Nephron (organoid): ENCODE data around the gene BABAM1.
"Not testable (repeated sequence)": the region's sequence is repeated elsewhere in the genome, so short reads cannot be mapped to it uniquely, and the experiment has no call there.

ENCODE experiments used
- H3K27ac Mint-ChIP-seq, 3 experiments: 2 replicates each; pipeline ENCODE4 v1.8.0; 2020; ENCODE audit warnings: mixed read lengths in 3 of 3, mild to moderate bottlenecking in 2 of 3, moderate library complexity in 1 of 3
- H3K27me3 Mint-ChIP-seq: 2 replicates; pipeline ENCODE4 v1.8.0; 2021; ENCODE audit warnings: low read depth, mild to moderate bottlenecking, moderate library complexity, mixed read lengths
- H3K36me3 Mint-ChIP-seq: 2 replicates; pipeline ENCODE4 v1.8.0; 2020; ENCODE audit warnings: low read depth, mixed read lengths
- H3K4me1 Mint-ChIP-seq: 2 replicates; pipeline ENCODE4 v1.8.0; 2020; ENCODE audit warnings: mixed read lengths
- H3K4me3 Mint-ChIP-seq, 3 experiments: 2 replicates each; pipeline ENCODE4 v1.8.0; 2020; ENCODE audit warnings: mild to moderate bottlenecking in 3 of 3, mixed read lengths in 3 of 3, moderate library complexity in 2 of 3
- H3K9me3 Mint-ChIP-seq: 2 replicates; pipeline ENCODE4 v1.8.0; 2020; ENCODE audit warnings: mixed read lengths
- CTCF ChIP-seq, 3 experiments: fragments of 200-600 bp; sonication (generic); IDR thresholded peaks; one replicate each; pipeline ENCODE4 v1.5.0; 2021; ENCODE audit warnings: antibody characterized with exemption in 3 of 3; ENCODE audit not compliant: unreplicated experiment in 3 of 3

BABAM1 gene

GRCh38 chr19:17293605-17294004, 26.4 kb downstream of the BABAM1 start:
- no peaks in the 10 kb centered on the region for H3K9me3 Mint-ChIP-seq
- H3K27me3 Mint-ChIP-seq = no peaks in the 10 kb centered on the region
- peaks cover 18% of the 10 kb centered on the region for H3K36me3 Mint-ChIP-seq
- H3K27ac Mint-ChIP-seq = no peak overlapping the region
- TF ChIP-seq CTCF (IDR thresholded peaks at IDR 0.05; ENCODE audit: unreplicated experiment in 3 of 3) = no peak
- H3K4me1 Mint-ChIP-seq = no peaks in the 10 kb centered on the region
- no peak overlapping the region for H3K4me3 Mint-ChIP-seq

- no peaks in the 10 kb centered on the region for H3K9me3 Mint-ChIP-seq
- H3K27me3 Mint-ChIP-seq = no peaks in the 10 kb centered on the region
- H3K4me1 Mint-ChIP-seq = no peaks in the 10 kb centered on the region
- no peak overlapping the region for H3K4me3 Mint-ChIP-seq
- no peak for TF ChIP-seq CTCF (IDR thresholded peaks at IDR 0.05; ENCODE audit: unreplicated experiment in 3 of 3)
- peaks cover 22% of the 10 kb centered on the region for H3K36me3 Mint-ChIP-seq
- H3K27ac Mint-ChIP-seq = no peak overlapping the region
Measured at GRCh38 chr19:17294051-17294891, 27.0 kb downstream of the BABAM1 start.

- H3K4me1 Mint-ChIP-seq, H3K9me3 Mint-ChIP-seq, H3K27ac Mint-ChIP-seq, H3K27me3 Mint-ChIP-seq, H3K4me3 Mint-ChIP-seq: not testable (repeated sequence)
- H3K36me3 Mint-ChIP-seq = peaks cover 22% of the 10 kb centered on the region
Measured at GRCh38 chr19:17295551-17295950, 28.3 kb downstream of the BABAM1 start.

- no peak overlapping the region for H3K27ac Mint-ChIP-seq
- H3K4me1 Mint-ChIP-seq = no peaks in the 10 kb centered on the region
- peaks cover 22% of the 10 kb centered on the region for H3K36me3 Mint-ChIP-seq
- no peak for TF ChIP-seq CTCF (IDR thresholded peaks at IDR 0.05; ENCODE audit: unreplicated experiment in 3 of 3)
- H3K4me3 Mint-ChIP-seq = no peak overlapping the region
- no peaks in the 10 kb centered on the region for H3K27me3 Mint-ChIP-seq
- H3K9me3 Mint-ChIP-seq = no peaks in the 10 kb centered on the region
Measured at GRCh38 chr19:17296273-17296672, 29.0 kb downstream of the BABAM1 start.

GRCh38 chr19:17296976-17297375, 29.7 kb downstream of the BABAM1 start:
- H3K4me3 Mint-ChIP-seq = no peak overlapping the region
- no peaks in the 10 kb centered on the region for H3K27me3 Mint-ChIP-seq
- no peak overlapping the region for H3K27ac Mint-ChIP-seq
- H3K9me3 Mint-ChIP-seq = no peaks in the 10 kb centered on the region
- H3K36me3 Mint-ChIP-seq = peaks cover 23% of the 10 kb centered on the region
- peaks cover 1% of the 10 kb centered on the region for H3K4me1 Mint-ChIP-seq
- TF ChIP-seq CTCF (IDR thresholded peaks at IDR 0.05; ENCODE audit: unreplicated experiment in 3 of 3) = no peak

- Mint-ChIP-seq H3K9me3 (no peaks in the 10 kb centered on the region), H3K4me3 (peak overlapping the region; percentile 77 to 83 (median 80)), H3K4me1 (peaks cover 32% of the 10 kb centered on the region), H3K27me3 (no peaks in the 10 kb centered on the region), H3K36me3 (peaks cover 22% of the 10 kb centered on the region), H3K27ac (no peak overlapping the region)
- no peak for TF ChIP-seq CTCF (IDR thresholded peaks at IDR 0.05; ENCODE audit: unreplicated experiment in 3 of 3)
Measured at GRCh38 chr19:17300992-17301619, 33.9 kb downstream of the BABAM1 start.
